CD4-positive, alpha-beta T cell (primary cell): ENCODE results near the gene FGGY. TPM values are rescaled to one million over a fixed set of nuclear protein-coding genes. Genes with fewer than 3 reads are reported as not detected.

Experiments
- ATAC-seq: fragments of 200-7000 bp; cut with Tn5 transposase; one replicate; pipeline ENCODE4 v1.10.0; 2022; ENCODE audit warnings: mild to moderate bottlenecking; ENCODE audit not compliant: poor library complexity
- CTCF ChIA-PET: fragments of 350-600 bp; sonication (Branson Sonifier 250); formaldehyde crosslinking; loops from one replicate; lab custom pipeline; 2021; ENCODE audit warnings: antibody characterized with exemption, inconsistent platforms; lab: Charles Lee
- POLR2A ChIA-PET: fragments of 350-600 bp; sonication (Branson Sonifier 250); formaldehyde crosslinking; loops from one replicate; lab custom pipeline; 2021; ENCODE audit warnings: antibody characterized with exemption, inconsistent platforms; lab: Charles Lee
- DNase-seq, 14 experiments: peaks; one replicate each; pipeline ENCODE4 v3.0.0-alpha.2; 2013 to 2020; ENCODE audit warnings: mixed read lengths in 2 of 14
- H3K27ac ChIP-seq, 2 donors: one replicate each; pipeline versions ENCODE4 v1.5.1 to v1.7.0; 2013; ENCODE audit warnings: low read length in 2 of 2, low read depth in 1 of 2, mild to moderate bottlenecking in 1 of 2
- H3K27me3 ChIP-seq, 2 experiments: 1 replicate in 1 of 2; 2 replicates in 1 of 2; pipeline versions ENCODE4 v1.6.1 to v1.7.0; 2013; ENCODE audit warnings: low read length in 2 of 2, control low read depth in 1 of 2, mild to moderate bottlenecking in 1 of 2, moderate library complexity in 1 of 2; ENCODE audit not compliant: insufficient read depth in 2 of 2, control insufficient read depth in 1 of 2
- H3K36me3 ChIP-seq: one replicate; pipeline ENCODE4 v1.6.1; 2013; ENCODE audit warnings: low read length, control low read depth; ENCODE audit not compliant: insufficient read depth
- H3K4me1 ChIP-seq: one replicate; pipeline ENCODE4 v1.6.1; 2013; ENCODE audit warnings: low read length, control low read depth; ENCODE audit not compliant: insufficient read depth
- H3K4me3 ChIP-seq: one replicate; pipeline ENCODE4 v1.5.1; 2013; ENCODE audit warnings: mild to moderate bottlenecking, low read length, moderate library complexity
- H3K9me3 ChIP-seq, 2 experiments: 1 replicate in 1 of 2; 2 replicates in 1 of 2; pipeline versions ENCODE4 v1.6.1 to v1.7.0; 2013; ENCODE audit warnings: low read length in 2 of 2, mild to moderate bottlenecking in 2 of 2, control low read depth in 1 of 2, moderate library complexity in 1 of 2; ENCODE audit not compliant: control insufficient read depth in 1 of 2, insufficient read depth in 1 of 2
- H3K27ac Mint-ChIP-seq: one replicate; pipeline ENCODE4 v1.8.0; 2020; ENCODE audit warnings: mixed read lengths
- H3K27me3 Mint-ChIP-seq: one replicate; pipeline ENCODE4 v1.8.0; 2021; ENCODE audit warnings: mixed read lengths
- H3K36me3 Mint-ChIP-seq: one replicate; pipeline ENCODE4 v1.8.0; 2021; ENCODE audit warnings: low read depth, mixed read lengths
- H3K4me1 Mint-ChIP-seq: one replicate; pipeline ENCODE4 v1.8.0; 2021; ENCODE audit warnings: low read depth, mixed read lengths
- H3K4me3 Mint-ChIP-seq: one replicate; pipeline ENCODE4 v1.8.0; 2020; ENCODE audit warnings: mild to moderate bottlenecking, mixed read lengths
- H3K9me3 Mint-ChIP-seq: one replicate; pipeline ENCODE4 v1.8.0; 2020; ENCODE audit warnings: mixed read lengths
- CTCF ChIP-seq: fragments of 200-600 bp; IDR thresholded peaks from one replicate; pipeline ENCODE4 v1.8.0; 2022; ENCODE audit warnings: antibody characterized with exemption, mild to moderate bottlenecking
- intact Hi-C, 2 experiments: fragments of 100-400 bp; cut with DNase I in 1 of 2; cut with micrococcal nuclease in 1 of 2; formaldehyde crosslinking; loops; one replicate each; pipeline versions ENCODE4 v1.15.1 to v1.9.0; 2023 to 2025; cut with DNase I, micrococcal nuclease
- total RNA-seq, 174 experiments: library from RNA in 2 of 174; stranded (reverse) in 2 of 174; gene quantifications; one replicate each; pipeline ENCODE4 v1.2.3 and lab custom pipeline; 2021 to 2026

Gene FGGY
- total RNA-seq, 2 experiments from 2014 or later: 9.5 to 10.0 TPM

- intact Hi-C loops: no loop called here
- Histone ChIP-seq H3K27me3 (no peaks in the 10 kb centered on the region), H3K27ac (no peak overlapping the region), H3K36me3 (no peaks in the 10 kb centered on the region), H3K4me1 (peaks cover 11% of the 10 kb centered on the region), H3K4me3 (no peak overlapping the region), H3K9me3 (peaks cover 0 to 4% of the 10 kb centered on the region in 2 experiments)
- H3K9me3 Mint-ChIP-seq: peaks cover 3% of the 10 kb centered on the region
- ATAC-seq (no peak), DNase-seq (no peak)
- H3K4me1 Mint-ChIP-seq: peaks cover 21% of the 10 kb centered on the region
- TF ChIP-seq CTCF: no peak
- POLR2A ChIA-PET: no interaction called here
- no peaks in the 10 kb centered on the region for H3K36me3 Mint-ChIP-seq
- H3K27me3 Mint-ChIP-seq: no peaks in the 10 kb centered on the region
- H3K4me3 Mint-ChIP-seq: no peak overlapping the region
- CTCF ChIA-PET: no interaction called here
- no peak overlapping the region for H3K27ac Mint-ChIP-seq
Measured at GRCh38 chr1:59329412-59330053, 32.6 kb downstream of the FGGY start.

GRCh38 chr1:59331686-59332620 is 35.1 kb downstream of the FGGY start:
- H3K9me3 ChIP-seq: no peaks in the 10 kb centered on the region
- peaks cover 11% of the 10 kb centered on the region for H3K4me1 ChIP-seq
- intact Hi-C loops: no loop called here
- CTCF ChIA-PET: no interaction called here
- no peak overlapping the region for H3K4me3 Mint-ChIP-seq
- ATAC-seq (no peak), DNase-seq (no peak)
- no peaks in the 10 kb centered on the region for H3K27me3 ChIP-seq
- H3K36me3 Mint-ChIP-seq: no peaks in the 10 kb centered on the region
- H3K27ac ChIP-seq: no peak overlapping the region
- H3K9me3 Mint-ChIP-seq: no peaks in the 10 kb centered on the region
- H3K36me3 ChIP-seq: no peaks in the 10 kb centered on the region
- H3K4me1 Mint-ChIP-seq: peaks cover 21% of the 10 kb centered on the region
- no peak for TF ChIP-seq CTCF
- H3K27ac Mint-ChIP-seq: no peak overlapping the region
- H3K4me3 ChIP-seq: no peak overlapping the region
- H3K27me3 Mint-ChIP-seq: no peaks in the 10 kb centered on the region
- POLR2A ChIA-PET: no interaction called here

GRCh38 chr1:59332983-59333382 is 36.1 kb downstream of the FGGY start:
- no peak overlapping the region for H3K27ac ChIP-seq
- H3K4me1 Mint-ChIP-seq: peaks cover 21% of the 10 kb centered on the region
- H3K4me1 ChIP-seq: peaks cover 11% of the 10 kb centered on the region
- TF ChIP-seq CTCF: no peak
- H3K36me3 Mint-ChIP-seq: no peaks in the 10 kb centered on the region
- intact Hi-C loops: no loop called here
- no peaks in the 10 kb centered on the region for H3K9me3 Mint-ChIP-seq
- DNase-seq: no peak
- POLR2A ChIA-PET: no interaction called here
- ATAC-seq: no peak
- no peaks in the 10 kb centered on the region for H3K9me3 ChIP-seq
- H3K4me3 Mint-ChIP-seq: no peak overlapping the region
- H3K4me3 ChIP-seq: no peak overlapping the region
- no peaks in the 10 kb centered on the region for H3K27me3 ChIP-seq
- H3K27ac Mint-ChIP-seq: no peak overlapping the region
- CTCF ChIA-PET: no interaction called here
- H3K36me3 ChIP-seq: no peaks in the 10 kb centered on the region
- no peaks in the 10 kb centered on the region for H3K27me3 Mint-ChIP-seq
